HUES64 (cell line): ENCODE data around the gene RPL29. TPM values are rescaled to one million over a fixed set of nuclear protein-coding genes. Genes with fewer than 3 reads are reported as not detected.
A peak's percentile ranks its signal among the peaks of the same experiment; 100 is the strongest.
"Not testable (repeated sequence)": the region's sequence is repeated elsewhere in the genome, so short reads cannot be mapped to it uniquely, and the experiment has no call there.

Experiments used
- H3K27ac ChIP-seq: 2 replicates; pipeline ENCODE4 v1.7.0; 2013; ENCODE audit warnings: low read depth, low read length, inconsistent platforms
- H3K27me3 ChIP-seq: 2 replicates; pipeline ENCODE4 v1.6.1; 2013; ENCODE audit warnings: mild to moderate bottlenecking, low read length; ENCODE audit not compliant: insufficient read depth
- H3K36me3 ChIP-seq: 2 replicates; pipeline ENCODE4 v1.6.1; 2013; ENCODE audit warnings: mild to moderate bottlenecking, low read length; ENCODE audit not compliant: insufficient read depth
- H3K4me1 ChIP-seq: 2 replicates; pipeline ENCODE4 v1.6.1; 2013; ENCODE audit warnings: mild to moderate bottlenecking, low read length, moderate library complexity; ENCODE audit not compliant: insufficient read depth
- H3K4me3 ChIP-seq: 2 replicates; pipeline ENCODE4 v1.5.1; 2013; ENCODE audit warnings: mild to moderate bottlenecking, low read length, moderate library complexity
- H3K9ac ChIP-seq: 2 replicates; pipeline ENCODE4 v1.6.1; 2013; ENCODE audit warnings: mild to moderate bottlenecking, low read depth, low read length
- H3K9me3 ChIP-seq: 2 replicates; pipeline ENCODE4 v1.6.1; 2013; ENCODE audit warnings: low read depth, low read length; ENCODE audit not compliant: insufficient read depth
- WGBS: fragments of 150-250, 120-280 bp; methylation state at CpG from one replicate; pipeline ENCODE4 v1.1.7; 2013; ENCODE audit warnings: missing lambda C conversion rate; 5-methylcytosine and 5-hydroxymethylcytosine counted together
- polyA plus RNA-seq, 2 experiments: library from polyadenylated mRNA; stranded (reverse); fragments of 50-300 nt; gene quantifications; one replicate each; pipeline ENCODE4 v1.2.3, GENCODE V29; 2013

Gene RPL29
- 1,545 TPM for polyA plus RNA-seq (2013, experiment 1 of 2)
- 1,639 TPM for polyA plus RNA-seq (2013, experiment 2 of 2)

DNA sequence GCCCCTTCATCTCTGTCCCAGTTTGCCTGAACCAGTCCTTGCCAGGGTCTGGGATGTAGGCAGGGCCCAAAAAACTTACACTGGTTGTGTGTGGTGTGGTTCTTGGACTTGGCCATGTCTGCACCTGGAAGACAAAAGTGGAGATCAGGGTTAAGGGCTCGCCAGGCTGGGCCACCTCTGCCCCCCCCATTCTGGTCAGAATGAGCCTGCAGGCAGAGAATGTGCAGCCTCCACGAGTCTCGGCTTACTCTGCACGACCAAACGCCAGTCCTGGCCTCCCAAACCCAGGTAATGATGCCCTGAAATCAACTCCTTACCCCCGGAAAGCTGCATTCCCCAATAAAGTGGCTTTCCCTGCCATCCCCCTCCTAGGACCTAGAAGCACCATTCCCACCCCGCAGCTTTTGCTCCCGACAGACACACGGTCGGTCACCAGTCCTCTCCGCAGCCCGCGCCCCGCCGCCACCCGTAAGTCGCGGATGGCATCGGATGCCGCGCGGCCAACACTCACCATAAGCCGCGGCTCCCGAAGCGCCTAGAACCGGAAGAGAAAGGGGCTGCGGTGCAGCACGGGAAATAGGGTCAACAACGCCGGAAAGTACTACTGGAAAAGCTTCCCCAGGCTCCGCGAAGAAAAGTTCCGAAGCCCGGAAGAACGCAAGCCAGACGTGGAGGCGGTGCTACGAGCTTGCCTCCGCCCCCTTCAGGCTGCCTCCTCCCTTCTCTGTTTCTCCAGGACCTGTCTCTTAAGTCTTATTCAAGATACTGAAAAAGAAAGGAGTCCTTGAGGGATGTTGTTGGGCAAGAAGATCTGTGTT lies at the start of gene RPL29:
TSS of gene RPL29 (minus strand) at position 550 of the 818 bp plus-strand sequence. CDS start at position 116, 434 bp downstream.
- Histone ChIP-seq H3K36me3 (peaks cover 39% of the 10 kb centered on the region), H3K4me1 (peaks cover 17% of the 10 kb centered on the region; the same call in 1 of the 2 replicates), H3K9me3 (no peaks in the 10 kb centered on the region), H3K27me3 (no peaks in the 10 kb centered on the region), H3K4me3 (peak within 1 kb of the TSS; percentile 84), H3K9ac (peak within 1 kb of the TSS; percentile 98), H3K27ac (peak within 1 kb of the TSS; percentile 86)
- under 1% methylated on average over 40 of the region's 40 CpGs for WGBS

DNA sequence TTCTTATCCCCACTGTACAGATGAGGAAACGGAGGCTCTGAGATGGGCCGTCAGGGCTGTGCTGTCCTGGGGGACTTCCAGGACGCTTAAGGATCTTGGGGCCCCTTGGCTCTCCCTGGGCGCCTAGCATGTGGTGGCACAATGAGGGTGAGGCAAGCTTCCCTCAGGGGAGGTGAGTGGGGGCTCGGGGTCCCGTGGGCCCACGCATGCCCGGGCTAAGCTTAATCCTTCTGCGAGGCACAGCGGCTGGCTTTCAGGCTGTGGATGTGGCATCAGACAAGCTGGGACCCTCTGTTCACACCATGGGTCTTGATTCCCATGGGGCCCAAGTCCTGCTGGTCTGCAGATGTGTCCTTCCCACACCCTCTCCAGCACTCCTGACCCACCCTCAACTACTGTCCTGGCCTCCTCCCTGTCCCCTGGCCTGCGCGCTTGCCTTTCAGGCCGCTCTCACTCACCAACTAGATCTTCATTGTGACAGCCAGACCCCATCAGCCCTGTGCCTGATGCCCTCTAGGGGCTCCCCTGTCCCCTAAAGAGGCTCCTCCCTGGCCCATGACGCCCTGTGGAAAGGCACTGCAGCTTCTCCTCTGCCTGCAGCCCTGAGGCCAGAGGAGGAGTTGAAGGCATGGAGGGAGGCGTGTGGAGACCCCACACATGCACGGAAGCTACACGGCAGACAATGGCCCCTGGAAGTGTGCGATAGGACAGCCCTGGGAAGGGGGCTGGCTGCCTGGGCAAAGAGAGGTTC lies 49.3 kb upstream of the RPL29 start:
- Histone ChIP-seq H3K36me3 (peaks cover 10% of the 10 kb centered on the region), H3K27ac (no peak overlapping the region; the same call in 1 of the 2 replicates), H3K4me3 (no peak overlapping the region), H3K27me3 (no peaks in the 10 kb centered on the region), H3K9ac (no peak overlapping the region), H3K9me3 (no peaks in the 10 kb centered on the region), H3K4me1 (0 out of 2 replicates have a peak, but pooled peaks cover 7% of the 10 kb centered on the region)
- 89% methylated on average over 18 of the region's 18 CpGs for WGBS

DNA sequence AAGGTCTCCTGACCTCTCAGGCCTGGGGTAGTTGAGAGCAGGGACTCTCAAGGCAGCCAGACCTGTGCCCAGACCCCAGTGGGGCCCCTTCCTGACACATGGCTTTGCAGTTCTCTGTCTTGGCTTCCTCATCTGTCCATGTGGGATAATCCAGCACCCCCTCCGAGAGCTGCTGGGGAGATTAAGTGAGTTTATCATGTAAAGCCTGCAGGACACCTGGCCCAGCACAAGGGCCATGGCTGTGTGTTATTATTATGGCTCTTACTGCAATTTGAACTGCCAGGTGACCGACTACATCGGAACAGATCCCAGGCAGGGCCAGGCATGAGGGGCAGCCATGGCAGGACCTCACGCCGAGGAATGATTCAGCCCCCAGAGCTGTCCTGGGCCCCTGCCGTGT lies 48.1 kb upstream of the RPL29 start:
- Histone ChIP-seq H3K27me3 (no peaks in the 10 kb centered on the region), H3K9me3 (no peaks in the 10 kb centered on the region), H3K9ac (no peak overlapping the region), H3K27ac (no peak overlapping the region), H3K36me3 (no peaks in the 10 kb centered on the region), H3K4me3 (no peak overlapping the region), H3K4me1 (0 out of 2 replicates have a peak, but pooled peaks cover 7% of the 10 kb centered on the region)
- WGBS: 90% methylated on average over 6 of the region's 6 CpGs

DNA sequence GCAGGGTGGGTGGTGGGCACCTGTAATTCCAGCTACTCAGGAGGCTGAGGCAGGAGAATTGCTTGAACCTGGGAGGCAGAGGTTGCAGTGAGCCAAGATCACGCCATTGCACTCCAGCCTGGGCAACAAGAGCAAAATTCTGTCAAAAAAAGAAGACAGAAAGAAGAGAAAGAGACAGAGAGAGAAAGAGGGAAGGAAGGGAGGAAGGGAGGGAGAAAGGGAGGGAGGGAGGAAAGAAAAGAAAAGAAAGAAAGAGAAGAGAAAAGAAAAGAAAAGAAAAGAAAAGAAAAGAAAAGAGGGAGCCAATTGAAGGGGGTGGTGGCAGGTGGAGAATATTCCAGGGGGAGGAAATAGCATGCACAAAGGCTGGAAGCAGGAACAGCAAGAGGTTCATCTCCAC lies 47.3 kb upstream of the RPL29 start:
- 86% methylated on average over 1 of the region's 1 CpG for WGBS
- H3K4me1 ChIP-seq, H3K9ac ChIP-seq: not testable (repeated sequence)

DNA sequence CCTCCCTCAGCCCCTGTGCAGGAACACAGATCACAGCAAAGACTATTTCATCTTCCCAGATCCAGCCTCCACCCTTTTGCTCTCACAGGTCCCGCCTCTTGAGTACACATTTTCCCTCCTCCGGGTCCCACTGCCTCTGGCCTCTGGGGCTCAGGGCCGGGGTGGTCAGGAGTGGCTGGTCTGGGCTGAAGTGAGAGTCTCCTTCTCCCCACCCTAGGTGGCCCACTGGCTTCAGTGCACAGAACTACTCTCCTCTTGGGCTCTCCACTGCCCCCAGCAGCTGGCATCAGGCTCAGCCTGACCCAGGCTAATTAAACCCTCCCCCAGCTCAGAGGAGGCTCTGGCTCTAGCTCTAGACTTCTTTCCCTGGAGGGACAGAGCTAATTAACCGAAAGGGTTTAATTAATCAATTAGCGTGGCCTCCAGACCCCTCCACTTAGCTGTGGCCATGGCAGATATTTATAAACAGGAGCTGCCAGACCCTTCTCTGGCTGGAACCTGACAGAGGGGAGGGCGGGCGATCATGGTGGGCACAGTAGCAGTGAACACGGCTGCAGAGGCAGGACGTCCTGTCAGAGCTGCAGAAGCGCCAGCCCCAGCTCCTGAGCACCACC lies 45.5 kb upstream of the RPL29 start:
- no peaks in the 10 kb centered on the region for H3K36me3 ChIP-seq
- no peaks in the 10 kb centered on the region for H3K27me3 ChIP-seq
- H3K4me1 ChIP-seq: 0 out of 2 replicates have a peak, but pooled peaks cover 6% of the 10 kb centered on the region
- H3K27ac ChIP-seq: no peak overlapping the region
- H3K4me3 ChIP-seq: no peak overlapping the region
- H3K9ac ChIP-seq: no peak overlapping the region
- H3K9me3 ChIP-seq: no peaks in the 10 kb centered on the region
- 80% methylated on average over 10 of the region's 10 CpGs for WGBS

More for the DNA sequence above, 47.3 kb upstream of the RPL29 start:
- not testable (repeated sequence) for H3K4me3 ChIP-seq, H3K27ac ChIP-seq, H3K27me3 ChIP-seq, H3K9me3 ChIP-seq, H3K36me3 ChIP-seq

DNA sequence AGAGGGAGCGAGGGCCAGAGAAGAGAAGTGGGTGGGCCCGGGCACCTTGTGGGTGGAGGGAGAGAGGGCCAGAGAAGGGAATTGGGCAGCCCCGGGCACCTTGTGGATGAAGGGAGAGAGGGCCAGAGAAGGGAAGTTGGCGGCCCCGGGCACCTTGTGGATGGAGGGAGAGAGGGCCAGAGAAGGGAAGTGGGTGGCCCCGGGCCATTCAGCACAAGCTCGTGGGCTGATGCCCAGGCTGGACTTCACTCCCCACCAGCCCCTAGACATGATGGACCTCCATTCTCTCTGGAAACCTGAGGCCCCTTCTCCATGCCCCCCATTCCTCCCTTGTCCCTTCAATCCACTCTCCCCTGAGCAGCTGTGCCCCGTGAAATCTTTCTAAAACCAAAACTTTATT lies 44.9 kb upstream of the RPL29 start:
- Histone ChIP-seq H3K9ac (no peak overlapping the region), H3K27ac (no peak overlapping the region), H3K9me3 (no peaks in the 10 kb centered on the region), H3K4me1 (0 out of 2 replicates have a peak, but pooled peaks cover 3% of the 10 kb centered on the region), H3K36me3 (no peaks in the 10 kb centered on the region), H3K4me3 (no peak overlapping the region), H3K27me3 (no peaks in the 10 kb centered on the region)
- 92% methylated on average over 8 of the region's 8 CpGs for WGBS

DNA sequence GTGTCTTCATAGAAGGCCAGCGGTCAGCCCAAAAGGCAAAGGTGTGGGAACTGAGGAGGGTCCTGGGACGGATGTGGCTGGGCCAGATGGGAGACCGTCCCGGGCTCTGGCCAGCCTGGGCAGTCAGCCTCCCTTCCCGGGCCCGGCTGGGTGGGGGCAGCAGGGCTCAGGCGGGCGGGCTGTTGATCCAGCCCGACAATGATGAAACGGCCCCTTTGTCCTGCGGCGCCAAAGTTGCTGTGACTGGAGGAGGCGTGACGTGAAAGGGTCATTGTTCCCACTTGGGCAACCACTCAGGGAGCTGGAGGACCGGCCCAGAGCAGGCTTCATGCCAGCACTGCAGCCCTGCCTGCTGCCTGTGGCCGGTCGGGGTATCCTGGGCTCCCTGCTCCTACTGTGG lies 44.2 kb upstream of the RPL29 start:
- no peak overlapping the region for H3K9ac ChIP-seq
- 91% methylated on average over 17 of the region's 17 CpGs for WGBS
- no peak overlapping the region for H3K4me3 ChIP-seq
- H3K36me3 ChIP-seq: no peaks in the 10 kb centered on the region
- H3K27me3 ChIP-seq: no peaks in the 10 kb centered on the region
- no peaks in the 10 kb centered on the region for H3K9me3 ChIP-seq
- H3K4me1 ChIP-seq: no peaks in the 10 kb centered on the region
- no peak overlapping the region for H3K27ac ChIP-seq

DNA sequence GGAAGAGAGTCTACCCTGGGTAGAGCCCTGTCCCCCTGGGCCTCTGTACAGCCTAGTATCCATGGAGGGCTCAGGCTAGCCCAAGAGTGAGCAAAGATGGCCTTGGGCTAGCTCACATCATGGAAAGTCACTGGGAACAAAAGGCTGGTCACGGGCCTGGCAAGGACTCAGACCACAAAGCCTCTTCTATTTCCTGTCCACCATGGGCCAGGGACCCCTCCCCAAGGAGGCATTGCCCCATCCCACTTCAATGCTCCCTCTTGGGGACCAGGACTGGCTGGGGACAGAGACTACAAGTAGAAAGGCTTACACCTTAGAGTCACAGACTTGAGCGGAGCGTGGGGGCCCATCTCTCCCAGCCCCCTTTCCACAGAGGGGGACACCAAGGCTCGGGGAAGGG lies 43.7 kb upstream of the RPL29 start:
- Histone ChIP-seq H3K27ac (no peak overlapping the region), H3K27me3 (no peaks in the 10 kb centered on the region), H3K9ac (no peak overlapping the region), H3K9me3 (no peaks in the 10 kb centered on the region), H3K36me3 (no peaks in the 10 kb centered on the region), H3K4me3 (no peak overlapping the region), H3K4me1 (no peaks in the 10 kb centered on the region)
- WGBS: 92% methylated on average over 4 of the region's 4 CpGs

DNA sequence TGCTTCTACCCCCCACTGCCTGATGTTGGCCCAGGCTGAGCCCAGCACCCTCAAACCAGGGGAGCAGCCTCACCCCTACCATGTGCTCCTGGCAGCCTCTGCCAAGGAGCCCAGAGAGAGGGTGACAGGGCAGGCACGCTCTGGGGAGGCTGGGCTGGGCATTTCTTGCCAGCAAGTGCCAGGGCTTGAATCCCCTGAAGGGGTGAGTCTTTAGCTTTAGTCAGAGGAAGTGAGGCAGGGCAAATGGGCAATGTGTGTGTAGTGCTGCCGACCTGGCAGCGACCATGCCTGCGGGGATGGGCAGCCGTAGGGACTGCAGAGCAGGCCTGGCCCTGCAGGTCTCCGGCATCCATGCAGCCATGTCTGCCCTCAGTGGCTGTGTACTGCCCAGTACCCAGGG lies 42.5 kb upstream of the RPL29 start:
- Histone ChIP-seq H3K4me3 (no peak overlapping the region), H3K9ac (no peak overlapping the region), H3K27ac (no peak overlapping the region), H3K36me3 (no peaks in the 10 kb centered on the region), H3K27me3 (no peaks in the 10 kb centered on the region), H3K4me1 (no peaks in the 10 kb centered on the region), H3K9me3 (no peaks in the 10 kb centered on the region)
- WGBS: 95% methylated on average over 6 of the region's 6 CpGs

DNA sequence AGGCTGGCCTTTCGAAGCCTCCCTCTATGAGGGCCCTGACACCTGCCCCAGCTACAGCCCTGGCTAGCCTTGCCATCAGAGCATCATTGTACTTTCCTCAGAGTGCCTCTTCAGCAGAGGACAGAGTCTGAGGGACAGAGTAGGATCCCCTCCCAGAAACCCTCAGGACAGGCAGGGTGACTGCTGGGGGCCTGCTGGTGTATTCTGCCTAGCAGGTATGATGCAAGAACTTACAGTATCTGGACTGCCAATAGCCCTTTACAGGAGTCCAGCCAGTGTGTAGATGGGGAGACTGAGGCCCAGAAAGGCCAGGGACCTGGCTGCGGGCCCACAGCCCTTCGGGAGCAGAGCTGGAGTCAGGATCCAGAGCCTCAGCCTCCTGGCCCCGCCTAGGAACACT lies 41.6 kb upstream of the RPL29 start:
- H3K9ac ChIP-seq: no peak overlapping the region
- no peak overlapping the region for H3K27ac ChIP-seq

DNA sequence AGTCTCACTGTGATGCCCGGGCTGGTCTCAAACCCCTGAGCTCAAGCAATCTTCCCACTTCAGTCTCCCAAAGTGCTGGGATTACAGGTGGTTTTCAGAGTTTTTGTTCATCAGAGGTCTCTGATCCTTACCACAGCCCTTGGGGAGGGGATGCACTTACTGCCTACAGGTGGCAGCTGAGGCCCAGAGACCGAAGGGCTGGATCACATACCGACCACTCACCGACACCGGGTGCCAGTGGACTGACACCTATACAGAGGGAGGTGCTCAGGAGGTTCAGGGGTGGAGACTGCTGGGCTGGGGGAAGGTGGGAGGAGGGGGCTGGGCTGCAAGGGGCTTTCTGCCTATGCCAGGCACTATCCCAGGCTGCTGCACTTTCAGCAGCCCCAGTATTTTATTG lies 41.1 kb upstream of the RPL29 start:
- WGBS: 16% methylated on average over 4 of the region's 5 CpGs
- no peaks in the 10 kb centered on the region for H3K4me1 ChIP-seq
- no peak overlapping the region for H3K9ac ChIP-seq
- no peak overlapping the region for H3K4me3 ChIP-seq
- H3K27ac ChIP-seq: no peak overlapping the region
- no peaks in the 10 kb centered on the region for H3K9me3 ChIP-seq
- no peaks in the 10 kb centered on the region for H3K27me3 ChIP-seq
- H3K36me3 ChIP-seq: no peaks in the 10 kb centered on the region

More for the DNA sequence above, 41.6 kb upstream of the RPL29 start:
- 89% methylated on average over 4 of the region's 4 CpGs for WGBS
- Histone ChIP-seq H3K36me3 (no peaks in the 10 kb centered on the region), H3K4me3 (no peak overlapping the region), H3K27me3 (no peaks in the 10 kb centered on the region), H3K9me3 (no peaks in the 10 kb centered on the region), H3K4me1 (no peaks in the 10 kb centered on the region)
